HG03571 (cell line): ENCODE data around the gene DSP.

Experiments used
- ATAC-seq: cut with Tn5 transposase; IDR thresholded peaks from one replicate; pipeline ENCODE4 v1.9.1; 2021; ENCODE audit not compliant: unreplicated experiment

Gene DSP

DNA sequence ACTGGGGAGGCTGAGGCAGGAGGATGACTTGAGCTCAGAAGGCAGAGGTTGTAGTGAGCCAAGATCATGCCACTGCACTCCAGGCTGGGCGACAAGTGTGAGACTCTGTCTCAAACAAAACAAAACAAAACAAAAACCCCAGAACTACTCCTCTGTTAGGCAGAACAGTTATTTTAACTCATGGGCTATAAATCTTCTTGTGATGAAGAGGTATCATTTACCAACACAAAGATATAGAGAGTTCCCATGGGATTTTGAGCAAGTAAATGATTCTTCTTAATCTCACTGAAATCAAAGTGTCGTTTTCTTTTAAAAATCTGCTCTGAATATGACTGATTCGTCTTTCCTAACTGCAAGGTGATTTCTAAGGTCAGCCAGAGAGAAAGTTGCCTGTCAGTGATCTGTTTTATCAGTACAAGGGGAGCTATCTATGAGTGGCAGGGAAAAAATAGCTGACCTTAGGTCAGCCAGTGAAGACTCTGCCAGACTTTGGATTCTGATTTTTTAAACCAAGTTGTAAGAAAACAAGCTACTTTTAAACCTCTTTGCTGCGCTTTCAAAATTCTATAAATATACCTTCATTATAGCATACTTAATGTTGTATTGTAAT lies 3.8 kb upstream of the DSP start:
- ATAC-seq = no peak

GRCh38 chr6:7538484-7538883 lies 3.0 kb upstream of the DSP start:
- ATAC-seq = no peak

DNA sequence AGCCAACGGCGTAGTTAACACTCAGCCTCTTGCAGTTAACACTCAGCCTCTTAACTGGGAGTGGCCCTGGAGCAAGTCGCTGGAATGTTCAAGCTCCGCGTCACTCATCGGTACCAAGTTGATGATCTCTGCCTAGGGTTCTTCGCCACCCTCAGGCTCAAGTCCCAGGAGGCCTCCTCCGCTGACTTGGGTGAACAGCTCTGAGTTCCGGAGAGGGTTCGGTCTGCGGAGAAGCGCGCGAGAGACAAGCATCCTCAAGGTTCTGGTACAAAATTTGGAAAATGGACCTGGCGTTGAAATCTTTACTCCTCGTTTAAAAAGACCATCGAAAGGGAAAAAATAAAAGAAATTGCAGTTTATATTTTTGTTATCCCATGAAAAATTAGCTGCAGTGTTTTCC lies 876 bp upstream of the DSP start:
- ATAC-seq = no peak

GRCh38 chr6:7542065-7542873 lies 798 bp downstream of the DSP start:
- no peak for ATAC-seq

GRCh38 chr6:7542874-7543624 lies 1.6 kb downstream of the DSP start:
- no peak for ATAC-seq

- ATAC-seq = no peak
Measured at GRCh38 chr6:7543789-7544424, 2.4 kb downstream of the DSP start.

DNA sequence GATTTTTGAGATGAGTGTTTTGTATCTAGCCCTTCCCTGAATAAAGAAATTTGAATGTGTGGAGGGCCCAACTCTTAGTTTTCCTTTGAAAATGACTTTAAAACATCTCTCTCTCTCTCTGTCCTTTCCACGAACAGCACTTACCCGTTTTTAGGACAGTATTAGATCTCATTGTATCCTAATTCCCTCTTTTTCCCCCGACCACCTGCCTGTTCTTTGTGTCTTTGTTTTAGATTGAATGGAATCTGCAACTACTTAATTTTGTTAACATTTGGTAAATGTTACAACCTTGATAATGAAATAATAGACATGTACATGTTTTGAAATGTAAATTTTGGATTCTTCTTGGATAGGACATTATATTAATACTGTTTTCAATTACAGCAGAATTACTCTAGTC lies 3.1 kb downstream of the DSP start:
- ATAC-seq = no peak

DNA sequence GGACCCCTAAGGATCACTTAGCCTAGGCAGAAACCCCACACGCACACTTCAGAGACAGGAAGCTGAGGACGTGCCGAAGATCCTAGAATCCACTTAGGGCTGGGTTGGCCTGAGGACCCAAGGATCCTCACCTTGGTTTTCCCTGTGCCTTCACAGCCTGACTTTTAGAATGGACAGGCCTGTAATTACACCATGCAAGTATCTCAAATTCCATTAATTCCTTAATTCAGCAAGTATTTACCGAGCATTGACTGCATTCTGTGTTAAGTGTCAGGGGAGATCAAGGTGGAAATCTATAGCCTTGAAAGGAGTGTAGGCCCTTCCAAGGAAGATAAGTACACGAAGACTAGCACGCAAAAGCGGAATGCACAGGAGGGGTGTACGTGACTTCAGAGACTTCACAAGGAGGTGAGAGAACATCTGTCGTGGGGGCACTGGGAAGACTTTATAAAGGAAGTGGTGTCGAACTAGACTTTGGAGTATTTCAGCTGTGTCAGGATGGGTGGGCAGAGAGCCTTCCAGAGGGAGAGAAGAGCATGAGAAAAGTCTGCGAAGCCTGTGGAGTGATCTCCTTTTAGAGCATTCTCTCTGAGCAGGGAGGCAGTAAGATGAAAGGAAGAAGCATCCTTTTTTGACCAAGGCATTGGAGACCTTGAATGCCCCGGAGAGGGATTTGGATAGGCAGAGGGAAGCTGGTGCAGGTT lies 4.0 kb downstream of the DSP start:
- ATAC-seq = no peak

GRCh38 chr6:7546020-7546369 lies 4.5 kb downstream of the DSP start:
- no peak for ATAC-seq

- ATAC-seq = no peak
Measured at GRCh38 chr6:7546383-7546782, 4.9 kb downstream of the DSP start.

GRCh38 chr6:7546896-7547295 lies 5.4 kb downstream of the DSP start:
- no peak for ATAC-seq

- no peak for ATAC-seq
Measured at GRCh38 chr6:7547315-7547714, 5.8 kb downstream of the DSP start.

- ATAC-seq = no peak
Measured at GRCh38 chr6:7550433-7550801, 8.9 kb downstream of the DSP start.

DNA sequence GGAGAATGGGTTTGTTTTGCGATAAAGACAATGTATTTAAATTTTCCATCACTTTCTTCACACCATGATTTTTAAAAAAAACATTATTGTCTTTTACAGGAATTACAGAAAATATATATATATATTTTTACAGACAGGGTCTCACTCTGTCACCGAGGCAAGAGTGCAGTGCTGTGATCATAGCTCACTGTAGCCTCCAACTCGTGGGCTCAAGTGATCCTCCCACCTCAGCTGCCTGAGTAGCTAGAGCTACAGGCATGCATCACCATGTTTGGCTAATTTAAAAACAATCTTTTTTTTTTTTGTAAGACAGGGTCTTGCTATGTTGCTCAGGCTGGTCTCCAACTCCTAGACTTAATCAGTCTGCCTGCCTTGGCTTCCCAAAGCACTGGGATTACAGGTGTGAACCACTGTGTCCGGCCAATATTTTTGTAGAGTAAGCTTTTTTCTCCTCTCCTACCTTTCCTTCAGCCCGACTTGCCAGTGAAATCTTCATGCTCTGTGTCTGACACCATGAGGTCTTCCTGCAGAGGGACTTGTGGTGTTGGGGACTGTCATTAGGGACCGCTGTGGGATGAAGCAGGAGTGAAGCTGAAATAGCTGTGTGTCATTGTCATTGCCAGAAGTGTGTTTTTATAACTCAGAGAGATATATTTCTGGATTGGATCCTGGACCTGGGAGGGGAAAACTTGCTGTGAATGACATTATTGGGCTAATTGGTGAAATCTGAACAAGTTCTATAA lies 13.2 kb downstream of the DSP start:
- no peak for ATAC-seq

DNA sequence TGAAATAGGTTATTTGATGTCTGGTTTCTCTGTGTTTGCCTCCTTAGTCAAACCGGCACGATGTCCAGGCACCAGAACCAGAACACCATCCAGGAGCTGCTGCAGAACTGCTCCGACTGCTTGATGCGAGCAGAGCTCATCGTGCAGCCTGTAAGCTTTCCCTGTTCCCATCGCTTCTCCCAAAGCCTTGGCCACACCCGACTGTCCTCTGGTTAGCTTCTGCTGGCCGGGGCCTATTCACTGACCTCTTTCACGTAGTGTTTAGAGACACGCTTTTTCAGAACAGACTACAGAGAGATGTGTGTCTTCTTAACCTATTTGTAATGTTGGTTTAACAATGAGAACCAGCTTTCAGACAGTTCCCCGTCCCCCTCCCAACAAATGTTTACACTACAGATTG lies 14.2 kb downstream of the DSP start:
- no peak for ATAC-seq

- ATAC-seq = no peak
Measured at GRCh38 chr6:7556394-7557106, 15.1 kb downstream of the DSP start.

GRCh38 chr6:7557652-7558051 lies 16.2 kb downstream of the DSP start:
- ATAC-seq = no peak

DNA sequence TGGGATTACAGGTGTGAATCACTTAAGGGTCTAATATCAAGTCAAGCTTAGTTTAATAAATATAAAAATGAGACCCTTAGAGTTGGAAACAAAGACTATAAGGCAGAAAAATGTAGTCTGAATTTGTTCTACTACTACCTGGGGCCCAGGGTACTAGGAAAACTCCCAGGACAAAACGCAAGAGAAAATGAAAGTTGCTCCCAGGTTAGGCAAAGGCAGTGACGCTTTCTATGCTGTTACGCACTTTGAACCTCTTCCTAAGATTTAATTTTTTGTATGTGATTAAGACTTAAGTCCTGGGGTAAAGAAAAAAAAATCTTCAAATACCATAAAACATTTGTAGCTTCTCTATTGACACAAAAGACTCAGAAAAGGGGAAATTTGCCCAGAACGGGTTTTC lies 17.3 kb downstream of the DSP start:
- ATAC-seq = no peak

- no peak for ATAC-seq
Measured at GRCh38 chr6:7559196-7559595, 17.7 kb downstream of the DSP start.
